ENCODE data around the gene CDC123. TPM values are rescaled to one million over a fixed set of nuclear protein-coding genes. Genes with fewer than 3 reads are reported as not detected.

The CDC123 gene
- polyA plus RNA-seq, 1 donor (not counting 4 experiments of a cell fraction or from before 2014, with no cell fraction given) = 146 TPM

DNA sequence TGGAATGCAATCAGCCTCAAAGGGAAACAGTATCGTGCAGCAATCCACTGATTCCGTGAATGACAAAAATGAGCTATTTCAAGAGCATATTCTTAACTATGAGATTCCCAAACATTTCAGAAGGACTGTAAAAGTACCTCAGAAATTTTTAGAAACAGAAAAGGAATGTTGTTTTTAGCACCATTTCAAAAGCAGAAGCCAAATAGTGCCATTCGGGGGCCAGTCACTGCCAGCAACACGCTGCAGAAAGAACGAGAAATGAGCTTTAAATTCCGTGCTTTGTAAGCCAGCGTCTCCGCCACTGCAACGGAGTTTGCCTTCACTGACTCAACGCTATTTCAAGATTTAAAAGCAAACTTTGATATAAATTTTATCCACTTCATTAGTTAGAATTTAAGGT lies 6.6 kb upstream of the CDC123 start:
- Histone ChIP-seq H3K27ac (ENCODE audit: control insufficient read depth, insufficient read depth, low read length) (no peak overlapping the region), H3K4me3 (ENCODE audit: control insufficient read depth in 2 of 3, extremely low read depth in 1 of 3, insufficient read depth in 2 of 3, low read depth in 1 of 3, low read length in 3 of 3) (no peak overlapping the region), H3K9me1 (ENCODE audit: control insufficient read depth, extremely low read depth, insufficient read depth, low read length) (no peaks in the 10 kb centered on the region), H3K9me3 (ENCODE audit: control insufficient read depth, low read depth, low read length) (no peaks in the 10 kb centered on the region), H3K27me3 (ENCODE audit: control insufficient read depth, extremely low read depth, insufficient read depth, low read length) (no peaks in the 10 kb centered on the region), H3K4me2 (ENCODE audit: control insufficient read depth, extremely low read depth, insufficient read depth, low read depth, low read length) (no peak overlapping the region), H4K20me1 (ENCODE audit: control insufficient read depth, extremely low read depth, insufficient read depth, low read length) (peaks cover 3% of the 10 kb centered on the region), H3K79me2 (ENCODE audit: control insufficient read depth, insufficient read depth, low read length) (peaks cover 72% of the 10 kb centered on the region), H3K4me1 (ENCODE audit: control insufficient read depth, extremely low read depth, insufficient read depth, low read length) (peaks cover 13% of the 10 kb centered on the region), H3K9ac (ENCODE audit: control insufficient read depth, extremely low read depth, insufficient read depth, low read length) (no peak overlapping the region), H2AFZ (ENCODE audit: control insufficient read depth, low read length) (no peak overlapping the region), H3K36me3 (ENCODE audit: control insufficient read depth in 2 of 2, extremely low read depth in 1 of 2, insufficient read depth in 2 of 2, low read length in 2 of 2) (peaks cover 6 to 8% of the 10 kb centered on the region in 2 experiments)
- no peak for FAIRE-seq
- DNase-seq (ENCODE audit: low read depth, low spot score) = no peak
- dilution Hi-C loops (cut with MboI; ENCODE audit: extremely low pct_ligation_motif_present, low sequenced_read_pairs) = no loop called here
- TF ChIP-seq CTCF (optimal IDR thresholded peaks at IDR 0.05 in 1 of 3, IDR thresholded peaks at IDR 0.05 in 1 of 3, conservative IDR thresholded peaks at IDR 0.05 in 1 of 3; ENCODE audit: extremely low read depth in 1 of 3, insufficient read depth in 2 of 3, low read length in 3 of 3) = no peak
- no peak for TF ChIP-seq EZH2 (IDR thresholded peaks at IDR 0.05; ENCODE audit: low read length)

DNA sequence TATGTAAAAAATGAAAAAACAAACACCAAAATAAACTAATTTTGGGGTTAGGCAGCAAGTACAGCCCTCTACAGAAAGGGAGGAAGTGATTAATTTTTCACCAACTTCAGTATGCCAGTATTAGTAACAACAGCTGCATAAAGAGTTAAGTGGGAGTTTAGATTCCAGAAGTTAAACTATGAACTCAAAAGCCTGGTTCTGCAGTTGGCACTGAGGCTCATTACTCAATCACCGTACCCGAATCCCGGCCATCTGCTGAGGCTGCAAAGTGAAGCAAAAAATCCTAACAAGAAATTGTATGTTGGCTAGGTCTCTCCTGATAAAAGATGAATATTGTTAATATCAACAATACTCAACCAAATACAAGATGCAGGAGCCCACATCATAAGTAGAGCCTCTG lies 4.3 kb upstream of the CDC123 start:
- peaks cover 4 to 6% of the 10 kb centered on the region in 2 experiments for H3K36me3 ChIP-seq (ENCODE audit: control insufficient read depth in 2 of 2, extremely low read depth in 1 of 2, insufficient read depth in 2 of 2, low read length in 2 of 2)
- dilution Hi-C loops (cut with MboI; ENCODE audit: extremely low pct_ligation_motif_present, low sequenced_read_pairs) = no loop called here
- no peak overlapping the region for H3K9ac ChIP-seq (ENCODE audit: control insufficient read depth, extremely low read depth, insufficient read depth, low read length)
- H3K27ac ChIP-seq (ENCODE audit: control insufficient read depth, insufficient read depth, low read length) = no peak overlapping the region
- peaks cover 92% of the 10 kb centered on the region for H3K79me2 ChIP-seq (ENCODE audit: control insufficient read depth, insufficient read depth, low read length)
- no peak for DNase-seq (ENCODE audit: low read depth, low spot score)
- H3K9me1 ChIP-seq (ENCODE audit: control insufficient read depth, extremely low read depth, insufficient read depth, low read length) = no peaks in the 10 kb centered on the region
- H2AFZ ChIP-seq (ENCODE audit: control insufficient read depth, low read length) = no peak overlapping the region
- peaks cover 13% of the 10 kb centered on the region for H3K4me1 ChIP-seq (ENCODE audit: control insufficient read depth, extremely low read depth, insufficient read depth, low read length)
- H3K4me3 ChIP-seq (ENCODE audit: control insufficient read depth in 2 of 3, extremely low read depth in 1 of 3, insufficient read depth in 2 of 3, low read depth in 1 of 3, low read length in 3 of 3) = no peak overlapping the region
- no peak overlapping the region for H3K4me2 ChIP-seq (ENCODE audit: control insufficient read depth, extremely low read depth, insufficient read depth, low read depth, low read length)
- TF ChIP-seq CTCF (optimal IDR thresholded peaks at IDR 0.05 in 1 of 3, IDR thresholded peaks at IDR 0.05 in 1 of 3, conservative IDR thresholded peaks at IDR 0.05 in 1 of 3; ENCODE audit: extremely low read depth in 1 of 3, insufficient read depth in 2 of 3, low read length in 3 of 3) (no peak), EZH2 (IDR thresholded peaks at IDR 0.05; ENCODE audit: low read length) (no peak)
- no peak for FAIRE-seq
- no peaks in the 10 kb centered on the region for H3K9me3 ChIP-seq (ENCODE audit: control insufficient read depth, low read depth, low read length)
- H3K27me3 ChIP-seq (ENCODE audit: control insufficient read depth, extremely low read depth, insufficient read depth, low read length) = no peaks in the 10 kb centered on the region
- peaks cover 3% of the 10 kb centered on the region for H4K20me1 ChIP-seq (ENCODE audit: control insufficient read depth, extremely low read depth, insufficient read depth, low read length)

Data from keratinocyte (primary cell).